Measurements from ENCODE around the gene PLK3. TPM values are rescaled to one million over a fixed set of nuclear protein-coding genes. Genes with fewer than 3 reads are reported as not detected.

The PLK3 gene
- total and polyA plus RNA-seq, 8 donors = 0.58 to 30.4 (median 17.4) TPM

DNA sequence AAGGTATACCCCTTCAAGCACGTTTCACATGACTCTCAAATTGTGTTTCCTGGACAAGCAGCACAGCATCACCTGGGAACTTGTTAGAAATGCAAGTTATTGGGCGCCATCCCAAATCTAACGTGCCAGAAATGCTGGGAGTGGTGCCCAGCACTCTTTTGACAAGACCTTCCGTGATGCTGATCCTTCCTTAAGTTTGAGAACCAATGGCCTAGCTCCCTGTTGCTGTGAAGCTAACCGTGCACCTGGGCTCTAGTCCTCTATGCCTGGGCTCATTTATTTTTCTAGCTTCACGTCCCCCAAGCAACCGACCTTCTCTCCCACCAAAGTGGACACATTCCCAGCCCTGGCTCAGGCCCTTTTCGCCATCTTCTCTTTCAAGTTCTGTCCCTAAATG, 16.5 kb upstream of the PLK3 start:
- no peaks in the 10 kb centered on the region for H3K9me3 ChIP-seq
- WGBS, 5 donors = 21 to 37% (median 29%) methylated on average over 8 of the region's 8 CpGs
- peak; percentile 33 to 71 for DNase-seq
- H3K27me3 ChIP-seq = no peaks in the 10 kb centered on the region
- no peak for TF ChIP-seq EP300 (IDR thresholded peaks at IDR 0.05)
- no peak for TF ChIP-seq POLR2AphosphoS5 (IDR thresholded peaks at IDR 0.05)
- TF ChIP-seq, protein P1, sequence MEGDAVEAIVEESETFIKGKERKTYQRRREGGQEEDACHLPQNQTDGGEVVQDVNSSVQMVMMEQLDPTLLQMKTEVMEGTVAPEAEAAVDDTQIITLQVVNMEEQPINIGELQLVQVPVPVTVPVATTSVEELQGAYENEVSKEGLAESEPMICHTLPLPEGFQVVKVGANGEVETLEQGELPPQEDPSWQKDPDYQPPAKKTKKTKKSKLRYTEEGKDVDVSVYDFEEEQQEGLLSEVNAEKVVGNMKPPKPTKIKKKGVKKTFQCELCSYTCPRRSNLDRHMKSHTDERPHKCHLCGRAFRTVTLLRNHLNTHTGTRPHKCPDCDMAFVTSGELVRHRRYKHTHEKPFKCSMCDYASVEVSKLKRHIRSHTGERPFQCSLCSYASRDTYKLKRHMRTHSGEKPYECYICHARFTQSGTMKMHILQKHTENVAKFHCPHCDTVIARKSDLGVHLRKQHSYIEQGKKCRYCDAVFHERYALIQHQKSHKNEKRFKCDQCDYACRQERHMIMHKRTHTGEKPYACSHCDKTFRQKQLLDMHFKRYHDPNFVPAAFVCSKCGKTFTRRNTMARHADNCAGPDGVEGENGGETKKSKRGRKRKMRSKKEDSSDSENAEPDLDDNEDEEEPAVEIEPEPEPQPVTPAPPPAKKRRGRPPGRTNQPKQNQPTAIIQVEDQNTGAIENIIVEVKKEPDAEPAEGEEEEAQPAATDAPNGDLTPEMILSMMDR (IDR thresholded peaks at IDR 0.05) = no peak
- no peak for TF ChIP-seq POLR2A (IDR thresholded peaks at IDR 0.05)
- peaks cover 32 to 36% (median 34%) of the 10 kb centered on the region in 4 donors for H3K4me1 ChIP-seq
- peak overlapping the region; percentile 50 to 57 (median 52) for H3K4me3 ChIP-seq
- H3K27ac ChIP-seq = peak overlapping the region in 4 of 5 donors; percentile 12 to 72 (median 50)
- intact Hi-C loops (cut with DNase I; ENCODE audit: low total_unique reads) = no loop called here
- H3K36me3 ChIP-seq = peaks cover 20 to 36% (median 35%) of the 10 kb centered on the region in 4 donors

DNA sequence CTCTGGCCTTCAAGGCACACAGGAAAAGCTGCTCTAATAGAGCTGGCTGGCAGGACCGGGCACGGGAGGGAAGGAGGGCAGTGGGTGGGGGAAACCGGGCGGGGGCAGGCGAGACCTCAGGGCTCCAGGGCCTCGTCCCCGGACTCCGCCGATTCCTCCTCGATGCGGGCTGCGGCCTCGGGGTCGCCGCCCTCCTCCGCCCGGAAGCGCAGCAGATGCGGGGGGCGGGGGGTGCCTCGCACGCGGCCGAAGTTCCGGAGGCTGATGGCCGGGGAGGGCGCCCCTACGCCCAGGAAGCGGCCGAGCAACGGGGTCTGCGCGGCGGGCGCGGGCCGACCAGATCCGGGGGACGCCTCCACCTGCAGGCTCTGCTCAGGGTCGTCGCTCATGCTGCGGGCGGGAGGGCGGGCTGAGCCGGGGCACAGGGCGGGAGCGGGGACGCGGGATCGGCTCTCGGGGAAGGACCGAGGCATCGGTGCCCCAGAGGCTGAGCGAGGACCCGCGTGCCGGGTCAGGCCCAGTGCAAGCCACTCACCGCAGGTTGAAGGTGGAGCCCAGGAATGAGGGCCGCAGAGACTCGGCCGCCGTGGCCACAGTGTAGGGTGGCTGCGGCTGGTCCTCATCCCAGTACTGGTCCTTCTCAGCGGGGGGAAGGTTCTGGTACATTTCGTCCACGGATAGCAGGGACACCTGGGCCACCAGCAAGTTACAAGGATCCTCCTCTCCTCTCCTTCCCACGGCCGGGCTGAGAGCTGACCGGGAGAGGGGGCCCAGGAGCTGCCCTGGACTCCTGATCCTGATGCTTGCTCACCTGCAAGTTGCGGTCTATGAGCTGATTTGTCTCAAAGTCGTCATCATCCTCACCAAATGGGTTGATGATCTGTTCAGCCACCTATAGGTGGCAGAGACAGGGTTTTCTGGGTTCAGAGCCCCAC, 15.8 kb upstream of the PLK3 start:
- Histone ChIP-seq H3K27ac (peak overlapping the region in 4 of 5 donors; percentile 12 to 72 (median 50)), H3K4me1 (peaks cover 32 to 36% (median 34%) of the 10 kb centered on the region in 4 donors), H3K4me3 (peak overlapping the region; percentile 50 to 57 (median 52)), H3K36me3 (peaks cover 13 to 29% (median 28%) of the 10 kb centered on the region in 4 donors), H3K9me3 (no peaks in the 10 kb centered on the region), H3K27me3 (no peaks in the 10 kb centered on the region)
- 8 to 15% (median 9%) methylated on average over 27 to 71 of the region's 71 CpGs for WGBS, 5 donors
- intact Hi-C loops (cut with DNase I; ENCODE audit: low total_unique reads) = no loop called here
- TF ChIP-seq, protein P1 (IDR thresholded peaks at IDR 0.05) = no peak
- TF ChIP-seq POLR2A (IDR thresholded peaks at IDR 0.05) = no peak
- no peak for TF ChIP-seq POLR2AphosphoS5 (IDR thresholded peaks at IDR 0.05)
- no peak for TF ChIP-seq EP300 (IDR thresholded peaks at IDR 0.05)
- DNase-seq = peak in 1 of 2 donors; percentile 79

- intact Hi-C loops (cut with DNase I; ENCODE audit: low total_unique reads) = no loop called here
- Histone ChIP-seq H3K27ac (no peak overlapping the region), H3K36me3 (peaks cover 7 to 24% (median 22%) of the 10 kb centered on the region in 4 donors), H3K4me3 (no peak overlapping the region), H3K9me3 (no peaks in the 10 kb centered on the region), H3K4me1 (peaks cover 32 to 36% (median 34%) of the 10 kb centered on the region in 4 donors), H3K27me3 (no peaks in the 10 kb centered on the region)
- no peak for TF ChIP-seq POLR2AphosphoS5 (IDR thresholded peaks at IDR 0.05)
- TF ChIP-seq, protein P1 (IDR thresholded peaks at IDR 0.05) = no peak
- TF ChIP-seq EP300 (IDR thresholded peaks at IDR 0.05) = no peak
- TF ChIP-seq POLR2A (IDR thresholded peaks at IDR 0.05) = no peak
- peak in 1 of 2 donors; percentile 16 for DNase-seq
- 71 to 88% (median 74%) methylated on average over 3 to 6 of the region's 6 CpGs for WGBS, 5 donors
These were observed 15.2 kb upstream of the PLK3 start for GRCh38 chr1:44785029-44785380.

GRCh38 chr1:44785501-44786137, 14.6 kb upstream of the PLK3 start:
- peaks cover 32 to 36% (median 34%) of the 10 kb centered on the region in 4 donors for H3K4me1 ChIP-seq
- TF ChIP-seq, protein P1 (IDR thresholded peaks at IDR 0.05) = no peak
- no peak for TF ChIP-seq EP300 (IDR thresholded peaks at IDR 0.05)
- DNase-seq = peak in 1 of 2 donors; percentile 6
- no peaks in the 10 kb centered on the region for H3K9me3 ChIP-seq
- H3K4me3 ChIP-seq = peak overlapping the region; percentile 47 to 51 (median 50)
- 35 to 78% (median 37%) methylated on average over 4 to 11 of the region's 11 CpGs for WGBS, 5 donors
- H3K36me3 ChIP-seq = peaks cover under 1 to 18% (median 16%) of the 10 kb centered on the region in 4 donors
- H3K27ac ChIP-seq = peak overlapping the region in 3 of 5 donors; percentile 27 to 78 (median 72)
- intact Hi-C loops (cut with DNase I; ENCODE audit: low total_unique reads) = no loop called here
- no peaks in the 10 kb centered on the region for H3K27me3 ChIP-seq
